Suprapubic skin (tissue), 4 donors: Measurements from ENCODE around the gene RFESD. TPM values are rescaled to one million over a fixed set of nuclear protein-coding genes. Genes with fewer than 3 reads are reported as not detected.

Experiments used
- DNase-seq, 2 donors: peaks; one replicate each; pipeline ENCODE4 v3.0.0-alpha.2; 2019; ENCODE audit warnings: low spot score in 2 of 2
- H3K27ac ChIP-seq: fragments of 200-600 bp; sonication (generic); one replicate; pipeline ENCODE4 v1.5.1; 2019
- H3K27me3 ChIP-seq: fragments of 200-600 bp; sonication (generic); one replicate; pipeline ENCODE4 v1.5.1; 2019
- H3K36me3 ChIP-seq: fragments of 200-600 bp; sonication (generic); one replicate; pipeline ENCODE4 v1.5.1; 2019
- H3K4me1 ChIP-seq: fragments of 200-600 bp; sonication (generic); one replicate; pipeline ENCODE4 v1.5.1; 2019
- H3K4me3 ChIP-seq: fragments of 200-600 bp; sonication (generic); one replicate; pipeline ENCODE4 v1.5.1; 2019; ENCODE audit warnings: mild to moderate bottlenecking
- H3K9me3 ChIP-seq: fragments of 200-600 bp; sonication (generic); one replicate; pipeline ENCODE4 v1.5.1; 2019
- EP300 ChIP-seq: sonication (generic); formaldehyde crosslinking; IDR thresholded peaks from one replicate; pipeline ENCODE4 v1.6.1; 2017; ENCODE audit warnings: antibody characterized with exemption
- POLR2A ChIP-seq, 2 donors: fragments of 450-650 bp; IDR thresholded peaks; one replicate each; pipeline ENCODE4 v1.6.1; 2017; ENCODE audit warnings: antibody characterized with exemption in 2 of 2, mild to moderate bottlenecking in 2 of 2, moderate library complexity in 2 of 2
- POLR2AphosphoS5 ChIP-seq, 3 donors: sonication (generic); formaldehyde crosslinking; IDR thresholded peaks; one replicate each; pipeline ENCODE4 v1.6.1; 2017; ENCODE audit warnings: antibody characterized with exemption in 3 of 3
- WGBS: methylation state at CpG from one replicate; pipeline ENCODE4 v1.1.5; 2018; 5-methylcytosine and 5-hydroxymethylcytosine counted together
- total RNA-seq, 4 donors: library from RNA; depleted of rRNA; stranded (reverse); fragments of >200 nt; gene quantifications; one replicate each; pipeline ENCODE4 v1.1.0, GENCODE V29; 2016
- TF ChIP-seq, protein P1 (sequence below), 2 donors: fragments of 200-600 bp in 1 of 2; fragments of 450-650 bp in 1 of 2; sonication (generic) in 1 of 2; IDR thresholded peaks; one replicate each; pipeline ENCODE4 v1.5.1; 2016 to 2019; ENCODE audit warnings: antibody characterized with exemption in 2 of 2, mild to moderate bottlenecking in 1 of 2, moderate library complexity in 1 of 2

Gene RFESD
- total RNA-seq, 4 donors from 2014 or later: 3.5 to 7.6 (median 4.6) TPM

DNA sequence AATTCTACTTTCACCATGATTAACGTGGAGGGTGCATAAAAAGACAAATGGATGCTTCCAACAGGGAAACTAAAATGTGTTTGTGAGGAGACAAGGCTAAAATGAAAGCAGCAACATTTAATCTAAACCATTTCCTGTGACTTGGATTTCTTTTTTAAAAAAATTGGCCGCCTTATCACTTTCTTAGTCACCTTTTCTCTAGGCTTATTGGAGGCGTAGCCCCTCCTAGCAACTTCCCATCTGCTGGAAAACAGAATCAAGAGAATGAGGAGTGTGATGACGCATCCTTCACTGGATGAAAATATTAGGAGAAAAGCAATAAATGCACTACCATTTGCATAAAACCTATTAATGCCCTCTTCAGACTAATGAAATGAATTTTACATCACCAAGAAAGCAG lies 27.5 kb upstream of the RFESD start:
- Histone ChIP-seq H3K27ac (no peak overlapping the region), H3K4me3 (peak overlapping the region; percentile 69), H3K27me3 (no peaks in the 10 kb centered on the region), H3K9me3 (no peaks in the 10 kb centered on the region), H3K36me3 (no peaks in the 10 kb centered on the region), H3K4me1 (peaks cover 29% of the 10 kb centered on the region)
- TF ChIP-seq EP300: no peak
- no peak for TF ChIP-seq POLR2AphosphoS5 (IDR thresholded peaks at IDR 0.05)
- TF ChIP-seq, protein P1, sequence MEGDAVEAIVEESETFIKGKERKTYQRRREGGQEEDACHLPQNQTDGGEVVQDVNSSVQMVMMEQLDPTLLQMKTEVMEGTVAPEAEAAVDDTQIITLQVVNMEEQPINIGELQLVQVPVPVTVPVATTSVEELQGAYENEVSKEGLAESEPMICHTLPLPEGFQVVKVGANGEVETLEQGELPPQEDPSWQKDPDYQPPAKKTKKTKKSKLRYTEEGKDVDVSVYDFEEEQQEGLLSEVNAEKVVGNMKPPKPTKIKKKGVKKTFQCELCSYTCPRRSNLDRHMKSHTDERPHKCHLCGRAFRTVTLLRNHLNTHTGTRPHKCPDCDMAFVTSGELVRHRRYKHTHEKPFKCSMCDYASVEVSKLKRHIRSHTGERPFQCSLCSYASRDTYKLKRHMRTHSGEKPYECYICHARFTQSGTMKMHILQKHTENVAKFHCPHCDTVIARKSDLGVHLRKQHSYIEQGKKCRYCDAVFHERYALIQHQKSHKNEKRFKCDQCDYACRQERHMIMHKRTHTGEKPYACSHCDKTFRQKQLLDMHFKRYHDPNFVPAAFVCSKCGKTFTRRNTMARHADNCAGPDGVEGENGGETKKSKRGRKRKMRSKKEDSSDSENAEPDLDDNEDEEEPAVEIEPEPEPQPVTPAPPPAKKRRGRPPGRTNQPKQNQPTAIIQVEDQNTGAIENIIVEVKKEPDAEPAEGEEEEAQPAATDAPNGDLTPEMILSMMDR (IDR thresholded peaks at IDR 0.05): no peak
- no peak for TF ChIP-seq POLR2A (IDR thresholded peaks at IDR 0.05)
- 74% methylated on average over 4 of the region's 4 CpGs for WGBS
- no peak for DNase-seq

DNA sequence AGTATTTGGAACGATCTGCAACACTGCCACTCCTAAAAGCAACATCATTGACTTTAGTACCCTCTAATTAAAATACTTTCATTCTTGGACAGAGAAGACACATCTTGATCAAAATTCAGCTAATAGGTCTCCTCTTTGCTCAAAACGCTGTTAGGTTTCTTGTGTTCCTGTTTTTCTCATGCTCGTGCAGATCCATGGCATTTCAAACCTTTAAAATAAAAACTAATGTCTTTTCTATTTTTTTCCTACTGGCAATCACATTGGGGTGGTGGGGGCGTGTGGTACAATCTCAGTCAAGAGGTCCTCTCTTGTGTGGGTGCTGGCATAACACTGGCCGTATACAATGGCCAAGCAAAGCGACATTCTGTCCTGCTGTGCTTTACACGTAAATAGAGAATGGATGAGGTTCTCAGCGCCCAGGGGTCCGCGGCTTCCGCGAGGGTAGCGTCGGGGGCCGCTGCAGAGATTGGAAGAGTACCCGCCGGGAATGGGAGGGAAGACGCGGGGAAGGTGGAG lies 27.0 kb upstream of the RFESD start:
- Histone ChIP-seq H3K4me1 (peaks cover 29% of the 10 kb centered on the region), H3K27me3 (no peaks in the 10 kb centered on the region), H3K4me3 (peak overlapping the region; percentile 69), H3K36me3 (no peaks in the 10 kb centered on the region), H3K9me3 (no peaks in the 10 kb centered on the region), H3K27ac (no peak overlapping the region)
- TF ChIP-seq POLR2AphosphoS5 (IDR thresholded peaks at IDR 0.05): no peak
- no peak for TF ChIP-seq EP300
- 8% methylated on average over 19 of the region's 19 CpGs for WGBS
- no peak for DNase-seq

DNA sequence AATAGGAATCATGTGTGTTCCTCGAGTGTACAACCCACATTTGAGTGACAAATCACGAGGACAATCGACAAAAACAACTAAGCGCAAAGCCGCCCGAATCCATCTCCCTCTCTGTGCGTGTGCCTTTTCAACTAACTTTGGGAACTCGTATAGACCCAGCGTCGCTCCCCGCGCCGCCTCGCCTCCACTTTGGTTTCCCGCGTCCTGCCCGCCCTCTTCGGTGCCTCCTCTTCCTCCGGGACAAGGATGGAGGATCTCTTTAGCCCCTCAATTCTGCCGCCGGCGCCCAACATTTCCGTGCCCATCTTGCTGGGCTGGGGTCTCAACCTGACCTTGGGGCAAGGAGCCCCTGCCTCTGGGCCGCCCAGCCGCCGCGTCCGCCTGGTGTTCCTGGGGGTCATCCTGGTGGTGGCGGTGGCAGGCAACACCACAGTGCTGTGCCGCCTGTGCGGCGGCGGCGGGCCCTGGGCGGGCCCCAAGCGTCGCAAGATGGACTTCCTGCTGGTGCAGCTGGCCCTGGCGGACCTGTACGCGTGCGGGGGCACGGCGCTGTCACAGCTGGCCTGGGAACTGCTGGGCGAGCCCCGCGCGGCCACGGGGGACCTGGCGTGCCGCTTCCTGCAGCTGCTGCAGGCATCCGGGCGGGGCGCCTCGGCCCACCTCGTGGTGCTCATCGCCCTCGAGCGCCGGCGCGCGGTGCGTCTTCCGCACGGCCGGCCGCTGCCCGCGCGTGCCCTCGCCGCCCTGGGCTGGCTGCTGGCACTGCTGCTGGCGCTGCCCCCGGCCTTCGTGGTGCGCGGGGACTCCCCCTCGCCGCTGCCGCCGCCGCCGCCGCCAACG lies 26.3 kb upstream of the RFESD start, which contains the start of gene GPR150:
Gene GPR150 (plus strand): TSS at position 58 of the 840 bp plus-strand sequence. CDS start 189 bp downstream, at position 247.
- H3K4me1 ChIP-seq: peaks cover 29% of the 10 kb centered on the region
- no peaks in the 10 kb centered on the region for H3K27me3 ChIP-seq
- peak within 1 kb of the TSS; percentile 69 for H3K4me3 ChIP-seq
- no peaks in the 10 kb centered on the region for H3K36me3 ChIP-seq
- peak; percentile 73 to 83 for DNase-seq
- H3K27ac ChIP-seq: peak within 1 kb of the TSS; percentile 19
- WGBS: 0% methylated on average over 12 of the region's 85 CpGs
- no peaks in the 10 kb centered on the region for H3K9me3 ChIP-seq
- no peak for TF ChIP-seq POLR2A (IDR thresholded peaks at IDR 0.05)
- no peak for TF ChIP-seq EP300
- TF ChIP-seq, protein P1 (IDR thresholded peaks at IDR 0.05): peak in 1 of 2 donors; percentile 18
- TF ChIP-seq POLR2AphosphoS5 (IDR thresholded peaks at IDR 0.05): peak in 1 of 3 donors; percentile 16

DNA sequence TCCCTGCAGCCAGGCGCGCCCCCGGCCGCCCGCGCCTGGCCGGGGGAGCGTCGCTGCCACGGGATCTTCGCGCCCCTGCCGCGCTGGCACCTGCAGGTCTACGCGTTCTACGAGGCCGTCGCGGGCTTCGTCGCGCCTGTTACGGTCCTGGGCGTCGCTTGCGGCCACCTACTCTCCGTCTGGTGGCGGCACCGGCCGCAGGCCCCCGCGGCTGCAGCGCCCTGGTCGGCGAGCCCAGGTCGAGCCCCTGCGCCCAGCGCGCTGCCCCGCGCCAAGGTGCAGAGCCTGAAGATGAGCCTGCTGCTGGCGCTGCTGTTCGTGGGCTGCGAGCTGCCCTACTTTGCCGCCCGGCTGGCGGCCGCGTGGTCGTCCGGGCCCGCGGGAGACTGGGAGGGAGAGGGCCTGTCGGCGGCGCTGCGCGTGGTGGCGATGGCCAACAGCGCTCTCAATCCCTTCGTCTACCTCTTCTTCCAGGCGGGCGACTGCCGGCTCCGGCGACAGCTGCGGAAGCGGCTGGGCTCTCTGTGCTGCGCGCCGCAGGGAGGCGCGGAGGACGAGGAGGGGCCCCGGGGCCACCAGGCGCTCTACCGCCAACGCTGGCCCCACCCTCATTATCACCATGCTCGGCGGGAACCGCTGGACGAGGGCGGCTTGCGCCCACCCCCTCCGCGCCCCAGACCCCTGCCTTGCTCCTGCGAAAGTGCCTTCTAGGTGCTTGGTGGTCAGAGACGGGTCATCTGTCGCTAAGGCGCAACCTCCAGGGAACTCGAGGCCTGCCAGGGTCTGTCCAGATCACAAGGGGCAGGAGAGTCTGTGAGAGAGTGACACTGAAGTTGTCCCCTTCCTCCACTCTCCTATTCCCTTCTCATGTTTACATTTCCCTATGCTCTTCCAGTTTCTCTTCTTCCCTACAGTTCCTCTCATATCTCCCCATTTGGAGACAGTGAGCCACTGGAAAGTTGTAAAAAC lies 25.4 kb upstream of the RFESD start:
- Histone ChIP-seq H3K9me3 (no peaks in the 10 kb centered on the region), H3K4me1 (peaks cover 29% of the 10 kb centered on the region), H3K36me3 (no peaks in the 10 kb centered on the region), H3K27ac (peak overlapping the region; percentile 19), H3K27me3 (no peaks in the 10 kb centered on the region), H3K4me3 (peak overlapping the region; percentile 69)
- 12% methylated on average over 16 of the region's 92 CpGs for WGBS
- no peak for DNase-seq
- no peak for TF ChIP-seq EP300
- TF ChIP-seq, protein P1 (IDR thresholded peaks at IDR 0.05): no peak
- no peak for TF ChIP-seq POLR2AphosphoS5 (IDR thresholded peaks at IDR 0.05)
- TF ChIP-seq POLR2A (IDR thresholded peaks at IDR 0.05): no peak

DNA sequence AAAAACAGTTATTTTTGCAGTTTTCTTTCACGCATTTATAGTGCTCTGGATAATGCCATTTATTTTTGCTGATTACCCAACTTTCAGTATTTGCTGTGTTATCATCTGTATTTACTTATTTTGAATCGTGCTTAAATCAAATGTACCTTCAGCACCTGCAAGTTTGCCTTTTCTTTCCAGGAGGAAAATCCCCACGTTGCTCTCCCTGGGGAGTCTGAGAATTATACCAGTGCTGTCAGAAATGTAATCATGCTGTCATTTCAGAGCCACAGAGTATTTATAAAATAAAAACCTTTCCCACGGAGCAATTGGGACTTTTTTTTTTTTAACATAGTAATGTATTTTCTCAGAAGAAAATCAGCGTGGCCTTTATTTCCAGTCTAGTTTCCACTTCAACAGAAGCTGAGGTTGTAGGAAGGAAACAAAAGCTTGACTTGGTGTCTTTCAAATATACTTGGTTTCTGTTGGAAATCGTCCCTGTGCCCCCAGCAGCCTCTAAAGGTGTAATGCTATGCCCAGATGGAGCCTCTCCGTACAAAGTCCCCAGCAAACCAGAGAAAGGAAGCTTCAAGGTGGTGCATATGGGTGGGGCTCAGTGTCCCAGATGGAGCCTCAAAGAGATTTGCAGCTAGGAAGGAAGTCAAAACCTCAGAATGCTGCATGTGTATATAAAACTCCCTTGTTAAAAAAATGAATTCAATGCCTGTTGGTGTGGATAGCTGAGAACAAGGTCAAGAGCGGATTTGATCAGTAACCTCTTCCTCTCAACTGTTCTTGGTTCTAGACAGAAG lies 24.5 kb upstream of the RFESD start:
- H3K27me3 ChIP-seq: no peaks in the 10 kb centered on the region
- H3K4me3 ChIP-seq: peak overlapping the region; percentile 69
- H3K4me1 ChIP-seq: peaks cover 29% of the 10 kb centered on the region
- H3K36me3 ChIP-seq: no peaks in the 10 kb centered on the region
- TF ChIP-seq EP300 (no peak), POLR2AphosphoS5 (IDR thresholded peaks at IDR 0.05) (no peak), POLR2A (IDR thresholded peaks at IDR 0.05) (no peak)
- TF ChIP-seq, protein P1 (IDR thresholded peaks at IDR 0.05): no peak
- no peaks in the 10 kb centered on the region for H3K9me3 ChIP-seq
- no peak for DNase-seq
- no peak overlapping the region for H3K27ac ChIP-seq
- 74% methylated on average over 8 of the region's 8 CpGs for WGBS
